K562 (cell line): ENCODE measurements around the gene ATRIP. TPM values are rescaled to one million over a fixed set of nuclear protein-coding genes. Genes with fewer than 3 reads are reported as not detected.
A peak's percentile ranks its signal among the peaks of the same experiment; 100 is the strongest.

ENCODE experiments used
- ARID2 ChIP-seq: fragments of 450-650 bp; IDR thresholded peaks from 2 replicates; pipeline ENCODE4 v1.6.1; 2017; ENCODE audit warnings: antibody characterized with exemption, mild to moderate bottlenecking
- ARID3B ChIP-seq: fragments of 250-450 bp; sonication (Bioruptor Pico); IDR thresholded peaks from 2 replicates; pipeline ENCODE4 v1.4.0; 2020; ENCODE audit warnings: borderline replicate concordance
- ATF4 ChIP-seq: fragments of 450-650 bp; formaldehyde crosslinking; IDR thresholded peaks from 2 replicates; pipeline ENCODE4 v1.4.0; 2022; ENCODE audit warnings: mild to moderate bottlenecking, moderate library complexity
- CAMTA2 ChIP-seq: fragments of 250-450 bp; sonication (Bioruptor Pico); conservative IDR thresholded peaks from 2 replicates; pipeline ENCODE4 v1.5.1; 2022
- CHD1 ChIP-seq: fragments of 200-600 bp; sonication (generic); IDR thresholded peaks from one replicate; pipeline ENCODE4 v1.6.1; 2012; ENCODE audit warnings: mild to moderate bottlenecking, moderate library complexity, low read length, inconsistent platforms
- FOXA3 ChIP-seq, 2 experiments: fragments of 450-650 bp in 1 of 2; sonication (generic) in 1 of 2; formaldehyde crosslinking; IDR thresholded peaks in 1 of 2; conservative IDR thresholded peaks in 1 of 2; 2 replicates each; pipeline versions ENCODE4 v1.4.0 to v1.8.0; 2020 to 2022; ENCODE audit warnings: mild to moderate bottlenecking in 2 of 2, missing genetic modification reagents in 1 of 2
- FOXJ2 ChIP-seq: fragments of 200-800 bp; sonication (Bioruptor generic); IDR thresholded peaks from 2 replicates; pipeline ENCODE4 v1.6.1; 2016; ENCODE audit warnings: missing genetic modification characterization, missing compliant biosample characterization
- FOXP4 ChIP-seq: sonication (generic); formaldehyde crosslinking; IDR thresholded peaks from 2 replicates; pipeline ENCODE4 v1.8.0; 2022; ENCODE audit warnings: mild to moderate bottlenecking, missing genetic modification reagents, borderline replicate concordance
- NFE2L1 ChIP-seq: fragments of 450-650 bp; IDR thresholded peaks from 2 replicates; pipeline ENCODE4 v1.6.1; 2016; ENCODE audit warnings: missing genetic modification characterization, low read depth, mild to moderate bottlenecking, missing compliant biosample characterization, moderate library complexity, borderline replicate concordance
- NFYB ChIP-seq: IDR thresholded peaks from 2 replicates; pipeline ENCODE4 v1.6.1; 2011; ENCODE audit warnings: mild to moderate bottlenecking, moderate library complexity; ENCODE audit not compliant: insufficient read length; ENCODE audit errors: extremely low read depth
- NR2C2 ChIP-seq, 2 experiments: fragments of 200-800 bp in 1 of 2; sonication (Bioruptor generic) in 1 of 2; sonication (generic) in 1 of 2; formaldehyde crosslinking in 1 of 2; IDR thresholded peaks; 2 replicates each; pipeline versions ENCODE4 v1.6.1 to v1.8.0; 2016 to 2022; ENCODE audit warnings: mild to moderate bottlenecking in 1 of 2, missing compliant biosample characterization in 1 of 2, missing genetic modification characterization in 1 of 2, missing genetic modification reagents in 1 of 2
- NR4A1 ChIP-seq, 2 experiments: fragments of 250-450 bp in 1 of 2; fragments of 450-650 bp in 1 of 2; sonication (Bioruptor Pico) in 1 of 2; IDR thresholded peaks; 2 replicates each; pipeline versions ENCODE4 v1.4.0 to v1.6.1; 2016 to 2020; ENCODE audit warnings: mild to moderate bottlenecking in 2 of 2, missing compliant biosample characterization in 1 of 2, missing genetic modification characterization in 1 of 2, moderate library complexity in 1 of 2
- TBP ChIP-seq: optimal IDR thresholded peaks from 2 replicates; pipeline ENCODE3; 2011; ENCODE audit warnings: low read depth, low read length, improper control_type of control experiment
- THRB ChIP-seq: fragments of 450-650 bp; formaldehyde crosslinking; conservative IDR thresholded peaks from 2 replicates; pipeline ENCODE4 v1.4.0; 2022; ENCODE audit warnings: mild to moderate bottlenecking, missing genetic modification characterization
- ZMIZ1 ChIP-seq, 2 experiments: fragments of 150-350 bp in 1 of 2; IDR thresholded peaks; 2 replicates each; pipeline ENCODE4 v1.6.1; 2012 to 2016; ENCODE audit warnings: low read depth in 2 of 2, low read length in 2 of 2, mild to moderate bottlenecking in 1 of 2, moderate library complexity in 1 of 2
- polyA plus RNA-seq, 8 experiments: library from polyadenylated mRNA; depleted of rRNA in 4 of 8; stranded (reverse) in 5 of 8; unstranded in 3 of 8; fragments of >200 nt; fragmentation: Nextera tagmentation in 2 of 8; fragmentation: Illumina TruSeq in 1 of 8; extraction: Ambion mirVana in 2 of 8; extraction: Trizol in 1 of 8; gene quantifications; 2 replicates each; pipeline versions ENCODE4 v1.2.1 to v1.2.3, GENCODE V29; 2011 to 2014; ENCODE audit warnings: inconsistent platforms in 1 of 8, missing spikeins in 1 of 8
- total RNA-seq, 7 experiments: library from RNA; depleted of rRNA in 6 of 7; stranded (reverse); fragments of >200 nt in 6 of 7; fragmentation: Illumina TruSeq in 2 of 7; extraction: Trizol in 2 of 7; gene quantifications; 2 replicates each; pipeline versions ENCODE4 v1.2.1 to v1.2.3, GENCODE V29; 2011 to 2021; ENCODE audit warnings: low replicate concordance in 1 of 7

The ATRIP gene
- total and polyA plus RNA-seq, 9 of the 15 experiments (the other 6 are each of a cell fraction or from before 2014, with no cell fraction given): 1.7 to 15.7 (median 10.5) TPM

GRCh38 chr3:48435774-48436476, 10.6 kb upstream of the ATRIP start (continued):
- TF ChIP-seq ATF4 (CRISPR knock-in tag) (no peak), ZMIZ1 (IDR thresholded peaks at IDR 0.05; ENCODE audit: low read depth in 2 of 2, low read length in 2 of 2) (no peak), TBP (peak; percentile 20), ARID3B (no peak), FOXA3 (CRISPR knock-in tag; conservative IDR thresholded peaks at IDR 0.05 in 1 of 2, IDR thresholded peaks at IDR 0.05 in 1 of 2) (no peak), THRB (CRISPR knock-in tag) (no peak), FOXP4 (CRISPR knock-in tag) (no peak), NR4A1 (CRISPR knock-in tag; IDR thresholded peaks at IDR 0.05) (no peak), NR4A1 (tag; IDR thresholded peaks at IDR 0.05) (no peak), NR2C2 (CRISPR knock-in tag; IDR thresholded peaks at IDR 0.05) (no peak), NR2C2 (tag; IDR thresholded peaks at IDR 0.05) (no peak), CAMTA2 (CRISPR knock-in tag) (no peak), NFE2L1 (no peak), NFYB (no peak), FOXJ2 (no peak), ARID2 (peak; percentile 81), CHD1 (no peak)
